Stimulated activated CD8-positive, alpha-beta memory T cell treated with anti-CD3 and anti-CD28 coated beads, Interleukin-7, amount 100 ng/mL, for 48 hours (primary cell): ENCODE data around the gene GTF3C1.
"Not testable (repeated sequence)": the region's sequence is repeated elsewhere in the genome, so short reads cannot be mapped to it uniquely, and the experiment has no call there.

Source experiments
- DNase-seq, 2 donors: peaks; one replicate each; pipeline ENCODE4 v3.0.0-alpha.2; 2020; ENCODE audit warnings: low read depth in 1 of 2; ENCODE audit errors: extremely low read depth in 1 of 2

Gene GTF3C1, protein sequence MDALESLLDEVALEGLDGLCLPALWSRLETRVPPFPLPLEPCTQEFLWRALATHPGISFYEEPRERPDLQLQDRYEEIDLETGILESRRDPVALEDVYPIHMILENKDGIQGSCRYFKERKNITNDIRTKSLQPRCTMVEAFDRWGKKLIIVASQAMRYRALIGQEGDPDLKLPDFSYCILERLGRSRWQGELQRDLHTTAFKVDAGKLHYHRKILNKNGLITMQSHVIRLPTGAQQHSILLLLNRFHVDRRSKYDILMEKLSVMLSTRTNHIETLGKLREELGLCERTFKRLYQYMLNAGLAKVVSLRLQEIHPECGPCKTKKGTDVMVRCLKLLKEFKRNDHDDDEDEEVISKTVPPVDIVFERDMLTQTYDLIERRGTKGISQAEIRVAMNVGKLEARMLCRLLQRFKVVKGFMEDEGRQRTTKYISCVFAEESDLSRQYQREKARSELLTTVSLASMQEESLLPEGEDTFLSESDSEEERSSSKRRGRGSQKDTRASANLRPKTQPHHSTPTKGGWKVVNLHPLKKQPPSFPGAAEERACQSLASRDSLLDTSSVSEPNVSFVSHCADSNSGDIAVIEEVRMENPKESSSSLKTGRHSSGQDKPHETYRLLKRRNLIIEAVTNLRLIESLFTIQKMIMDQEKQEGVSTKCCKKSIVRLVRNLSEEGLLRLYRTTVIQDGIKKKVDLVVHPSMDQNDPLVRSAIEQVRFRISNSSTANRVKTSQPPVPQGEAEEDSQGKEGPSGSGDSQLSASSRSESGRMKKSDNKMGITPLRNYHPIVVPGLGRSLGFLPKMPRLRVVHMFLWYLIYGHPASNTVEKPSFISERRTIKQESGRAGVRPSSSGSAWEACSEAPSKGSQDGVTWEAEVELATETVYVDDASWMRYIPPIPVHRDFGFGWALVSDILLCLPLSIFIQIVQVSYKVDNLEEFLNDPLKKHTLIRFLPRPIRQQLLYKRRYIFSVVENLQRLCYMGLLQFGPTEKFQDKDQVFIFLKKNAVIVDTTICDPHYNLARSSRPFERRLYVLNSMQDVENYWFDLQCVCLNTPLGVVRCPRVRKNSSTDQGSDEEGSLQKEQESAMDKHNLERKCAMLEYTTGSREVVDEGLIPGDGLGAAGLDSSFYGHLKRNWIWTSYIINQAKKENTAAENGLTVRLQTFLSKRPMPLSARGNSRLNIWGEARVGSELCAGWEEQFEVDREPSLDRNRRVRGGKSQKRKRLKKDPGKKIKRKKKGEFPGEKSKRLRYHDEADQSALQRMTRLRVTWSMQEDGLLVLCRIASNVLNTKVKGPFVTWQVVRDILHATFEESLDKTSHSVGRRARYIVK (N-terminal part only)

DNA sequence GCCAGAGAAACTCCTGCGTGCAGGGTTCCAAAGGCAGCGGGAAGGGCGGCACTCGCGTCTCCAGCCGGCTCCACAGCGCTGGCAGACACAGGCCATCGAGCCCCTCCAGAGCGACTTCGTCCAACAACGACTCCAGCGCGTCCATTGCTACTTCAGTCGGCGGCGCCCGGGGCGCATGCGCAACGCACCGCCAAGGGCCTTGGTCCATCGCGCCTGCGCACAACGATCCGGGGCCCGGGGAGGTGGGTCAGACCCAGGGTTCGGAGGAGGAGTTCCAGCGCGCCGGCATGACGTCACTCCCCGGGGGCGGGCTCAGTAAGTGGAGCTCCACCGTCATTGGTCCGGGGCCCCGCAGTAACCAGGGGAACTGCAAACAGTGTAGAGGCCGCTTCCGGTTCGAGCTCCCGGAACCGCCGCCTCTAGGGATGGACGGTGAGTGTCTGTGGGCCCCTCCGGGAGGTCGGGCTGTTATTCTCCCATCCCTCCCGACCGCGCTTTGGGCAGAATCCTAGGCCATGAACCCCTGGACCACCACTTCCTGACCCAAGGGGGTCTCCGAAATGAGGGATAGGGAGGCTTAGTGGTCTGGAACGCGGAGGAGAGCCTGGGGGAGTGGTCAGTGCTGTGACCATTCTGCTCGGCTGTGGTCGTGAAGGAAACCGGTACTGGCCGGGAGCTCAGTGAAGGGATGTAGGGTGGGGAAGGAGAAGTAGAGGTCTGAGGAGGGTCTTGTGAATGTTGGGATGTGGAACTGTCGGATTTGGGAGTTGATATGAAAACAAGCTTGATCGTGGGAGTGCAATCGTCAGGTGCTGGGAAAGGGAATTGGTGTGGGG, at the start of gene GTF3C1, which contains the start of gene KATNIP:
Gene GTF3C1, minus strand, starts transcription at position 168 of the 836 bp plus-strand sequence. Its CDS starts 23 bp downstream, at position 145.
Gene KATNIP, plus strand, starts transcription at position 399 of the 836 bp plus-strand sequence. Its CDS starts 27 bp downstream, at position 426.
- peak; percentile 100 for DNase-seq

DNA sequence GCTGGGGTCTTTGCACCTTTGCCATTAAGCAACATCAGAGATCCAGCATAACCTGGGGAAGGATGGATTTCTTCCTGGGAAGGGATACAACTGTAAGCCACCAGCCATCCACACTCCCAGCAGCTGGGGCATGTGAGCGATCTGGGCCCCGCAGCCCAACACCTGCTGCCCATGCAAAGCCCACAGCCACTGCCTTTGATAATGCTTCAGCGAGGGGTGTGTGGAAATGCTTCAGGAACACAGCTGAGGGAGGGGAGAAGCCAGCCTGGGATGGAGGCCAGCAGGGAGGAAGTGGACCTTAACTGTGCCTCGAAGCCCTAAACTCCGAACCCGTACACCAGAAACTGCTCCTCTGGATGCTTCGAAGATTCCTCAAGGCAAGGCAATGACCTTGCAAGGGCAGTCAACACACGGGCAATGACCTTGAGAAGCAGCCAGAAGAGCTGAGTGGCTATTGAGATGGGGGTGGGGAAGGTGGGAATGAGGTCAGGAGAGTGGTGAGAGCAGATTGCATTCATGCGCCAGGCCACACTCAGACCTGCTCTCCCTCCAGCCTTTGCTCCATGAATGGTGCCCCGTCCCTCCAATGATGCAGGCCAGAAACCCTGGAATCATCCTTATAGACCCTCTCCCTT, 49.3 kb upstream of the GTF3C1 start:
- no peak for DNase-seq

DNA sequence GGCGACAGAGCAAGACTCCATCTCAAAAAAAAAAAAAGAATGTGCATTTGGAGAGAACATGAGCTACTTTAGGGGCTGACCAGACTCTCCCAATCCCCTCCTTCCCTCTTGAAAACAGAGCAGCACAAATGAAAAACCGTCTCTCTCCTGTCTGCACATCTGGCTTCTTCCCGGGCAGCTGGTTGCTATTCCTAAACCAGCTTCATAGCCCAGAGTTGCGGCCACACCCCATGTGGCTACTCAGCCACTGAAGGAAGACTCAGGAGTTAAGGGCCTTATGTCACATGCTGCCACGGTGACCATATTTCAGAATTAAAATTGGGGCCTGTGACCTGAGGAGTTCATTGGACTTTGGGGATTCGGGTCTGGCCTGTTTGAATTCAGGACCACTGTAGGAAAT, 48.5 kb upstream of the GTF3C1 start:
- no peak for DNase-seq

DNA sequence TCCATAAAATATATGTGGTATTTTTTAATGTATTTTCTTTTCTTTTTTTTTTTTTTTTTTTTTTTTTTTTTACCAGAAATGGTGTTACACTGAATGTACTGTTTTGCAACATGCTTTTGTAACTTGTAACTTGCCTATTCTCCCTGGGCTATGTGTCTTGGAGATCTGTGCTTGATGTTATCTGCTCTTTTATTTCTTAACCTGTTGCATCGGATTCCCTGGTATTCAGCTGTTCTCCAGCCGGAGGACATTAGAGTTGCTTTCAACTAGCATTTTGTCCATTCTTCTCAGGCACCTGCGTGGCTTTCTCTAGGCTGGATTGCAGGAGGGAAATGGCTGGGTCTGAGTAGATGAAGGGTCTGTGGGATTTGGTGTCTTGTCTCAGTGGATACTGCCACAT, 47.6 kb upstream of the GTF3C1 start:
- no peak for DNase-seq

DNA sequence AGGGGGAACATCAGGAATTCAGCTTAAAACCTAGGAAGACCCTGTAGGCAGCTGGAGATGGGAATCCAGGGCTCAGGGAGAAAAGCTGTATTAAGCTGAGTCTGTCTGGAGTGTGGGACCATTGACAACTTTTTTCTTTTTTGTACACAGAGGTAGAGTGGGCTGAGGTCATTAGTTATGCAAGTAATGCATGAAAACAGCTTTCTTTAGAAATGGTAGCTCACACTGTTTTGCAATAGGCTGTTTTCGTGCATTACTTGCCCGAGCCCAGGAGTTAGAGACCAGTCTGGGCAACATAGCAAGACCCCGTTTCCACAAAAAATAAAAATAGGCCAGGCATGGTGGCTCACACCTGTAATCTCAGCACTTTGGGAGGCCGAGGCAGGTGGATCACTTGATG, 46.7 kb upstream of the GTF3C1 start:
- DNase-seq, result no peak

DNA sequence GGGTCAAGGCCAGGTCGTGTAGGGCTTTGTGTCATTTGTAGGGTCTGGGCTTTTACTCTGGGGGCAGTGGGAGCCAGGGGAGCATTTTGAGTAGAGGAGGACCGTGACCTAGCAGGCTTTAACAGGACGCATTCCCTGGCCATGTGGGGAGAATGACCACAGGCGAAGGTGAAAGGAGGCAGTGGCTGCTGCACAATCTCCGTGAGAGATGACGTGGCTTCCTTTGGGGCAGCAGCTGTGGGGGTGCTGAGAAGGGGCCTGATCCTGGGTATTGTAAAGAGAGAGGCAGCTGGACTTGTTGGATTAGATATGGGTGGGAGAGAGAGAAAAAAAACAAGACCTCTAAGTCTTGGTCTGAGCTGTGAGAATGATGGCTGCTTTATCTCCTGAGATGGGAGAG, 46.3 kb upstream of the GTF3C1 start:
- DNase-seq, result no peak

DNA sequence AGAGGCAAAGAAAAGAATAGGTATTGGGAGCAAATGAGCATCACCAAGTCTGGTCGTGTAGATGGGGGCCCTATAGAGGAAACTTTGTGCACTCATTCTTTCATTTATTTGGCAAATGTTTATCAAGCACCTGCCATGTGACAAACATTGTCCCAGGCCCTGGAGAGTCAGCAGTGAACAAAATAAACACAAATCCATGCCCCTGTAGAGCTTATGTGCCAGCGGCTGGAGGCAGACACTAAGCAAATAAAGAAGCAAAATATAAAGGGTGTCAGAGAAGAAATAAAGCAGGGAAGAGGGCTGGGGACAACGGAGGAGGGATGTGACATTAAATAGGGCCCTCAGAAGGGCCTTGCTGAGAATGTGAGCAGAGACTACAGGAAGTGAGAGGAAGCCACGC, 45.8 kb upstream of the GTF3C1 start:
- no peak for DNase-seq

DNA sequence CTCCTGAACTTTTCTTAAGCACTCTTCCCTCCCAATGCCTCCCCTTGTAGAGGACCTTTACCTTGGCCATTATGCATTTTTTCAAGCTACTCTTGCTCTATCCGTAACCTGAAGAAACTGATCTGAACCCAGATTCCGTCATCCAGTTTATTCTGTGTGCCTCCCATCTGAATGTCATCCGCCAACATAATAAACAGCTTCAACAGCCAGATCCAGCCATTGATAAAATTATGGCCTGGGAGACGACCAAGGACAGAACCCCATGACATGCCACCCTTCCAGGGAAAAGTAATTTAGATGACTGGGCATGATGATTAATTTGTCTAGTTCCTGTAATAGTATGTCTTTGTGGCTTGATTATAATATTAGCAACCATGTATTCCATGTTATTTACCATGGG, 42.1 kb upstream of the GTF3C1 start:
- no peak for DNase-seq

DNA sequence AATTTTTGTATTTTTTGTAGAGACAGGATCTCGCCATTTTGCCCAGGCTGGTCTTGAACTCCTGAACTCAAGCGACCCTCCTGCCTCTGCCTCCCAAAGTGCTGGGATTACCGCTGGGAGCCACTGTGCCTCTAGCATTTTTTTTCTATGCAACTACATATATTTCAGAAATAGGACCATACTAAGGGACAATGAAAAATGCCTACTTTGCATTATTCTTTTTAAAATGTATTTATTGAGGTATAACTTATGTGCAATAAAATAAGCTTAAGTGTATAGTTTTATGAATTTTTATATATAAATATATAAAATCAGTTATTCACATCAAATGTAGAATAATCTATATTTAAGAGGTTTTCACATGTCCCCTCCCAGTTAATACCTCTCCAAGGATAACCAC, 38.3 kb upstream of the GTF3C1 start:
- DNase-seq, result no peak

DNA sequence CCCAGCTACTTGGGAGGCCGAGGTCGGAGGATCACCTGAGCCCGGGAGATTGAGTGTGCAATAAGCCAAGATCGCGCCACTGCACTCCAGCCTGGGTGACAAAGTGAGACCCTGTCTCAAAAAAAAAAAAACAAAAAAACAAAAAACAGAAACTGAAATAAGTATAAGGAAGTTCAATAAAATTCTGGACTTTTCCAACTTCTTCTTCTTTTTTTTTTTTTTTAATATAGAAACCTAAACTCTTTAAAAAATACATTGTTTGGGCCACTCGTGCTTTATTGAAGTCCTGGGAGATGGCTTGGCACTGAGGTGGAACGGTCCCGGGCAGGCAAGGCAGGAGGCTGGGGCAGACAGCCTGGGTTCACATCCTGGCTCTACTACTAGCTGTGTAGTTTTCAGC, 37.0 kb upstream of the GTF3C1 start:
- no peak for DNase-seq

DNA sequence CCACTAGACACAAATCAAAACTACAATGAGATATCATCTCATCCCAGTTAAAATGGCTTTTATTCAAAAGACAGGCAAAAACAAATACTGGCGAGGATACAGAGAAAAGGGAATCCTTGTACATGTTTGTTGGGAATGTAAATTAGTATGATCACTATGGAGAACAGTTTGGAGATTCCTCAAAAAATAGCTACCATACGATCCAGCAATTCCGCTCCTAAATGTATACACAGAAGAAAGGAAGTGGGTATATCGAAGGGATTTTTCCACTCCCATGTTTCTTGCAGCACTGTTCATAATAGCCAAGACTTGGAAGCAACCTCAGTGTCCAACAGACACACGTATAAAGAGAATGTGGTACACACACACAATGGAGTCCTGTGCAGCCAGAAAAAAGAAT, 35.5 kb upstream of the GTF3C1 start:
- DNase-seq, result no peak

DNA sequence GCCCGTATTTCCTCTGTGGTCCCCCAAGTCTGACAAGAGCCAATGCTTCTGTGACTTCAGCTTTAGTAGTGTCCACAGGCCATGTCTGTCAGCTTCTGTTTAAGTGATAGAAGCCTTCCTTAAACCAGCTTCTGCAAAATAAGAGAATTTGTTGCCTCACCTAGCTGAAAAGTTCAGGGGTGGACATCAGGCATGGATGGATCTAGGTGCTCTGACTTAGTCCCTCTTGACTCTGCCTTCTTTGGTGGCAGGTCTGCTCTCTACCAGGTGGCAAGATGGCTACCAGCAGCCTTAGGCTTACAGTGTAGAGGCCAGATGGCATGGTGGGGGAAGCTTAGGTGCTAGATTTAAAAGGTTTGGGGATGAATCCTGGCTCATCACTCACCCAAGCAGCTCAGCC, 33.9 kb upstream of the GTF3C1 start:
- DNase-seq, result no peak

DNA sequence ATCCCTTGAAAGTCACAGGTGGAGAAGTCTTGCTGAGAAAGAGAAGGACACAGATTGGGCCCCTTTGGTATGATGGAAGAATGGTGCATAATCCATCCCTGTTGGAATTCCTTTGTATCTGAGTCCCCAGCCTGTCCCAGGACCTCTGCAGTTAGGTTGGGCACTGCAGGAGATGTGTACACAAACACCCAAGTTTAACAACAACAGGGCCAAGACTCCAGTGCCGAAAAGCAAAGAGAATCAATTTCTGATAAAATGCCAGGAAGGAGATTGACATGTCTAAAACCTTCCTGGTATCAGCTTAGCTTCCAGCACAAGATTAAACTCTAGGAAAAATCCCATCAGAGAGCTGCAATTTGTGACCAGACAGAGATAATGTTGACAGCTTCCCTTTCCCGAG, 33.2 kb upstream of the GTF3C1 start:
- no peak for DNase-seq

DNA sequence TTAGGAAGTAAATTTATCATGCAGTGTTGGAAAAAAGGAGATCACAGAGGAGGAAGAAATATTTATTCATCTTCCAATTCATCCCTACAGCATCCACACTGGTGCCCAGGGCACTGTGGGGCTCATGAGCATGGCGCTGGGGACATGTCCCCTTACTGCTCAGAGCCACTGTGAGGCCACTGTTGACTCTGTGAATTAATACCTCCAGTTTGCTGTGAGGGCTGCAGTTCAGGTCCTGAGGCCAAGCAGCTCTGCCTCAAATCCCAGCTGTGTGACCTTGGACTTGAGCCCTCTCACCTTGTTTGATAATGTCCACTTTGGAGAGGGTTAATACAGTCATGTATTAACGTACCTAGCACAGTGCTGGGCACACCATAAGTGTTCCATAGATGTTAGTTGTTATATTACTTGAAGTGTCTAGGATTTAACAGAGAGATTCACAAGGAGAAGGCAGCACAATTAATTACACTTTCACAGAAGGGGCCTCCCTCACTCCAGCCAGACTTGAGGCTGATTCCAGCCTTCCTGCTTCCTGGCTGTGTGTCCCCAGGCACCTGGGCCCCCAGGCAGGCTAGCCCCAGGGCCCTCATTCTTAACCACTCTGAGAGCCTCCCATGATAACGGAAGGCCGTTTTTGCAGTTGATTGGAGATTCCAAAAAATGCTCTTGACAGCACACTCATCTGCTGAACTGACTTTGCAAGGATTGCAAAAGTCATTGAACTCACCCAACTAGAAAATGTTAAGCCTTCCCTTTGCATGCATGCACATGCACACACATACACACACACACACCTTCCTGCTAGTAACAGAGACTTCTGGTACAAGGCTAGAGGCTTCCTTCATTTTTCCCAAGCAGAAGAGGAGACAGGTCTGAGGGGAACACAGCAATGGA, 29.6 kb upstream of the GTF3C1 start:
- no peak for DNase-seq

DNA sequence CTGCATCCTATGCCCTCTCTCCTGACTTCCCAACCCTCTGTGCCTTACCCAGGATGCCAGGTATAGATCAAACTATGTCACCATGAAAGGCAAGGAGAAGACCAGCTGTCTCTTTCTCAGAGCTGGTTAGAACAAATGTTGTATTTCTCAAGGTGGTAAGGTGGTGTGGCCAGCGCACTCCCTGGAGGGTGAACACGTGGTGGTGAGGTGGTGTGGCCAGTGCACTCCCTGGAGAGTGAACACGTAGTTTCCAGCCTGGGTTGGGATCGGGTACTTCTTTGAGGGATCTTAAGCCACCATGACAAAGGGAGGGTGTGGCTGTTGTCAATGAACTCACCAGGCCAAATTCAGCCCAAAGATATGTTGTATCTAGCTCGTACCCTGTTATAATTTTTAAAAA, 27.0 kb upstream of the GTF3C1 start:
- DNase-seq, result no peak

DNA sequence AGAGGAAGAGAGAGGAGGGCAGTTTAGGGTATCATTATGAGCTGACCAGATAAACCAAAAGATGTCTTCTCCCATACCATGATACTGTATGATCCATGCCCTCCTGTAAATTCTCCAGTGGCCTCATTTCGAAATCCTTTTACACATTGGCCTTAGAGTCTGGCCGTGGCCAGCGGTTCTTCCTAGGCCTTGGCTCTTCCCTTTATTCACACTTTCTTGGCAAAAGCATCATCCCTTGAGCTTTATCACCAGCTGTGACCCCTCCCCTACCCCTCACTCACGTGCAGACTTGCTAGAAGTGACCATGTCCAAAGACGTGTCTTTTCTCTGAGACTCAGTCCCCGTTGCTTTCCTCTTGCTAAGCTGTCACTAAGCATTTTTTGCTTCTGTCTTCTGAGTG, 23.0 kb upstream of the GTF3C1 start:
- DNase-seq, result no peak

DNA sequence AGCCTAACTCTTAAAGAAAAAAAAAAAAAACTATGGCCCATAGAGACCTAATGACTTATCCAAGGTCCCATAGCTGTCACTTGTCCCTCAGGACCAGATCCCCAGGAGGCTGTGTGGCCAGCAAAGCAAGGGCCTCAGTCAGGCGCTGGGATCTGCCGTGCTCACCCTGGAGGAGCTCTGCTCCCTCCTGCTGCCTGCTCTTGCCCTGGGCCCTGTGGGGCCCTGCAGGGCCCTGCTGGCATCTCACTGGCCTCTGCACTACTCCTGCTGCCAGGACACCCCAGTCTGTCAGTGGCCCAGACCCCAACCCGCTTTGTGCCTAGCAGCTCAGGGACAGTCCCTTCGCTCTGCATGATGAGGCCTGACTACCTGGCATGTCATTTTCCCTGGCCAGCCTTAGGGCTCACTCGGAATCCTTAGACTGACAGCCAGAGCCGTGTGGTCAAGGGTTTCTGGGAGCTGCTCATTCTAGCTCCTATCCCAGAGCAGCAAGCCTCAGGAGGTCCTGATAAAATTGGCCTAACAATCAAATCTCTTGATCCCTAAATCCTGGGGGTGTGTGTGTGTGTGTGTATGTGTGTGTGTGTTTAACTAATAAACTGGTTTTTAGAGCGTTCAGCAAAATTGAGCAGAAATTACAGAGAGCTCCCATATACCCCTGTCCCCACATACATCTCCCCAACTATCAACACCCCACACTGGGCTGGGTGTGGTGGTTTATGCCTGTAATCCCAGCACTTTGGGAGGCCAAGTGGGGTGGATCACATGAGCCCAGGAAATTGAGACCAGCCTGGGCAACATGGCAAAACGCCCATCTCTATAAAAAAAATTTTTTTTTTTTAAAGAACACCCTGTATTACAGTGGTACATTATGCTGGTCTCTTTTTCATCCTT, 22.0 kb upstream of the GTF3C1 start:
- no peak for DNase-seq

DNA sequence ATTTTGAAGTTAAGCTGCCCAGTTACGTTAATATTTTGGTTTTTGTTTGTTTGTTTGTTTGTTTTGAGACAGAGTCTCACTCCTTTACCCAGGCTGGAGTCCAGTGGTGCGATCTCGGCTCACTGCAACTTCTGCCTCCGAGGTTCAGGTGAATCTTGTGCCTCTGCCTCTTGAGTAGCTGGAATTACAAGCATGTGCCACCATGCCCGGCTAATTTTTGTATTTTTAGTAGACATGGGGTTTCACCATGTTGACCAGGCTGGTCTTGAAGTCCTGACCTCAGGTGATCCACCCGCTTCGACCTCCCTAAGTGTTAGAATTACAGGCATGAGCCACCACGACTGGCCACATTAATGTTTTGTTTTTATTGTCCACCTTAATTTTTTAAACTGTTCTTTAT, 21.3 kb upstream of the GTF3C1 start:
- not testable (repeated sequence) for DNase-seq
